ENCODE measurements around the gene SET. TPM values are rescaled to one million over a fixed set of nuclear protein-coding genes. Genes with fewer than 3 reads are reported as not detected.

The SET gene
- total and polyA plus RNA-seq, 2 of the 13 experiments (the other 11 are each of a cell fraction or from before 2014, with no cell fraction given): 94.2 to 611 TPM

GRCh38 chr9:128704356-128704670 is 15.3 kb downstream of the SET start (continued):
- no peak for TF ChIP-seq STAT6 (CRISPR knock-in tag; IDR thresholded peaks at IDR 0.05; ENCODE audit: borderline replicate concordance)

GRCh38 chr9:128705051-128705965 is 16.3 kb downstream of the SET start:
- Histone ChIP-seq H3K4me3 (replicated peaks in 1 of 3; ENCODE audit: insufficient read depth in 1 of 3, low read depth in 2 of 3, low read length in 3 of 3) (no peak overlapping the region), H3K79me2 (ENCODE audit: insufficient read depth, low read length) (peaks cover 8% of the 10 kb centered on the region), H3K36me3 (replicated peaks in 1 of 2; ENCODE audit: control insufficient read depth in 1 of 2, insufficient read depth in 2 of 2, low read length in 2 of 2) (peaks cover 4 to 12% of the 10 kb centered on the region in 2 experiments; a peak in 4 of 5 replicates), H4K20me1 (ENCODE audit: insufficient read depth, low read length) (no peaks in the 10 kb centered on the region), H2AFZ (ENCODE audit: low read length) (no peak overlapping the region), H3K9me3 (ENCODE audit: low read length) (no peaks in the 10 kb centered on the region), H3K27ac (ENCODE audit: extremely low read length, insufficient read depth, low read length) (no peak overlapping the region), H3K27me3 (ENCODE audit: control insufficient read depth in 1 of 2, insufficient read depth in 2 of 2, low read length in 2 of 2) (no peaks in the 10 kb centered on the region), H3K4me2 (ENCODE audit: low read depth, low read length) (no peak overlapping the region), H3K9ac (ENCODE audit: insufficient read depth, low read depth, low read length) (no peak overlapping the region), H3K4me1 (ENCODE audit: insufficient read depth, low read length) (peaks cover 9% of the 10 kb centered on the region)
- intact Hi-C loops (cut with micrococcal nuclease; ENCODE audit: unreplicated experiment): no loop called here
- in situ Hi-C loops (cut with HindIII; ENCODE audit: extremely low pct_ligation_motif_present, low pct_unique_long_range_greater_than_20kb): no loop called here
- FAIRE-seq (no peak), DNase-seq (ENCODE audit: low spot score) (no peak), ATAC-seq (no peak)
- 95% methylated on average over 15 of the region's 36 CpGs for WGBS (ENCODE audit: low lambda C conversion rate)
- POLR2A ChIA-PET: no interaction called here
- CTCF ChIA-PET (ENCODE audit: low intra/inter-chr PET ratio, low total read pairs): no interaction called here
- BruUV-seq (replicated peaks): no TSS peak
- TF ChIP-seq ZBTB33 (CRISPR knock-in tag; IDR thresholded peaks at IDR 0.05) (peak; percentile 51; the same call in 1 of the 2 replicates), RBFOX2 (IDR thresholded peaks at IDR 0.05; ENCODE audit: low read depth, low read length) (0 out of 2 replicates have a peak, but pooled peaks have one; percentile 28), AGO2 (optimal IDR thresholded peaks at IDR 0.05; ENCODE audit: low read depth, low read length) (peak; percentile 52), ZNF574 (CRISPR knock-in tag; IDR thresholded peaks at IDR 0.05) (no peak)
